HCT116 (cell line): Measurements from ENCODE around the gene TBC1D12. TPM values are rescaled to one million over a fixed set of nuclear protein-coding genes. Genes with fewer than 3 reads are reported as not detected.

Source experiments
- ATAC-seq: fragments of 200-7000 bp; cut with Tn5 transposase; 2 replicates; pipeline ENCODE4 v1.9.1; 2020; ENCODE audit warnings: mild to moderate bottlenecking, moderate library complexity
- BruUV-seq: library from RNA; stranded (reverse); fragments of 400-500 nt; replicated peaks from 2 replicates; lab custom pipeline; 2021; lab: Mats Ljungman, UMichigan
- CTCF ChIA-PET: fragments of 300-600 bp; sonication (Branson Sonifier 250); formaldehyde crosslinking; loops from one replicate; lab custom pipeline; 2021; ENCODE audit warnings: antibody characterized with exemption; lab: Charles Lee
- POLR2A ChIA-PET: fragments of 300-600, 350-600 bp; sonication (Branson Sonifier 250); formaldehyde crosslinking; loops from one replicate; lab custom pipeline; 2021; ENCODE audit warnings: antibody characterized with exemption; lab: Charles Lee
- RAD21 ChIA-PET, 2 experiments: fragments of 300-600 bp; sonication (Branson Sonifier 250); formaldehyde crosslinking; loops; one replicate each; lab custom pipeline; 2023; ENCODE audit warnings: low total read pairs in 2 of 2; ENCODE audit not compliant: uncharacterized antibody in 2 of 2, unreplicated experiment in 2 of 2, low non-redundant PET in 1 of 2; lab: Charles Lee
- DNase-seq: peaks from one replicate; pipeline ENCODE4 v3.0.0-alpha.2; 2010; ENCODE audit warnings: low read depth, low spot score
- H2AFZ ChIP-seq: fragments of 200-600 bp; shearing (Covaris generic), sonication (generic); 2 replicates; pipeline ENCODE4 v1.6.1; 2017; ENCODE audit warnings: low read depth, mixed run types, mixed read lengths, antibody characterized with exemption, low read length; ENCODE audit not compliant: poor library complexity, severe bottlenecking
- H3K27ac ChIP-seq: 2 replicates; pipeline ENCODE4 v1.5.1; 2012; ENCODE audit warnings: low read depth, low read length
- H3K27me3 ChIP-seq: fragments of 200-600 bp; sonication (generic); 2 replicates; pipeline ENCODE4 v1.6.1; 2016; ENCODE audit warnings: mixed run types, low read length, mixed read lengths; ENCODE audit not compliant: insufficient read depth
- H3K36me3 ChIP-seq, 2 experiments: fragments of 200-500 bp in 1 of 2; fragments of 200-600 bp in 1 of 2; sonication (Bioruptor generic) in 1 of 2; sonication (generic) in 1 of 2; 2 replicates each; pipeline versions ENCODE4 v1.5.1 to v1.6.1; 2014 to 2016; ENCODE audit warnings: low read length in 2 of 2, inconsistent platforms in 1 of 2, mixed read lengths in 1 of 2, mixed run types in 1 of 2; ENCODE audit not compliant: insufficient read depth in 2 of 2, control insufficient read depth in 1 of 2
- H3K4me1 ChIP-seq, 2 experiments: fragments of 200-600 bp in 1 of 2; sonication (generic) in 1 of 2; 2 replicates each; pipeline versions ENCODE4 v1.5.1 to v1.6.1; 2012 to 2017; ENCODE audit warnings: low read length in 2 of 2, inconsistent platforms in 1 of 2, mild to moderate bottlenecking in 1 of 2, mixed read lengths in 1 of 2, mixed run types in 1 of 2, moderate library complexity in 1 of 2; ENCODE audit not compliant: insufficient read depth in 2 of 2, control insufficient read depth in 1 of 2
- H3K4me2 ChIP-seq: fragments of 200-600 bp; sonication (generic); 2 replicates; pipeline ENCODE4 v1.6.1; 2017; ENCODE audit warnings: mixed run types, low read length, mixed read lengths
- H3K4me3 ChIP-seq, 2 experiments: fragments of 200-600 bp in 1 of 2; sonication (generic) in 1 of 2; replicated peaks in 1 of 2; 2 replicates each; pipeline ENCODE4 v1.5.1; 2011 to 2016; ENCODE audit warnings: low read length in 2 of 2, control low read depth in 1 of 2, low read depth in 1 of 2, mild to moderate bottlenecking in 1 of 2, mixed read lengths in 1 of 2, mixed run types in 1 of 2
- H3K79me2 ChIP-seq: fragments of 200-600 bp; sonication (generic); 2 replicates; pipeline ENCODE4 v1.6.1; 2017; ENCODE audit warnings: mild to moderate bottlenecking, mixed run types, low read length, moderate library complexity, mixed read lengths; ENCODE audit not compliant: insufficient read depth
- H3K9ac ChIP-seq: fragments of 200-600 bp; sonication (generic); 2 replicates; pipeline ENCODE4 v1.6.1; 2016; ENCODE audit warnings: low read length, mixed read lengths
- H3K9me2 ChIP-seq: fragments of 200-600 bp; sonication (generic), shearing (Covaris generic); 2 replicates; pipeline ENCODE4 v1.6.1; 2017; ENCODE audit warnings: mixed run types, mild to moderate bottlenecking, moderate library complexity; ENCODE audit not compliant: insufficient read depth
- H3K9me3 ChIP-seq, 2 experiments: fragments of 200-500 bp in 1 of 2; fragments of 200-600 bp in 1 of 2; sonication (Bioruptor generic) in 1 of 2; sonication (generic) in 1 of 2; 2 replicates each; pipeline ENCODE4 v1.6.1; 2014 to 2017; ENCODE audit warnings: low read length in 2 of 2, mixed read lengths in 2 of 2, inconsistent platforms in 1 of 2, low read depth in 1 of 2, mild to moderate bottlenecking in 1 of 2, mixed run types in 1 of 2, moderate library complexity in 1 of 2; ENCODE audit not compliant: control insufficient read depth in 1 of 2, insufficient read depth in 1 of 2
- H4K20me1 ChIP-seq: fragments of 200-600 bp; sonication (generic), shearing (Covaris generic); 2 replicates; pipeline ENCODE4 v1.6.1; 2017; ENCODE audit warnings: mixed run types, mild to moderate bottlenecking, moderate library complexity; ENCODE audit not compliant: insufficient read depth
- CBX3 ChIP-seq: IDR thresholded peaks from 2 replicates; pipeline ENCODE4 v1.6.1; 2012; ENCODE audit warnings: low read depth
- EGR1 ChIP-seq: IDR thresholded peaks from 2 replicates; pipeline ENCODE4 v1.6.1; 2012; ENCODE audit warnings: low read depth
- ELF1 ChIP-seq: IDR thresholded peaks from 2 replicates; pipeline ENCODE4 v1.6.1; 2012; ENCODE audit warnings: low read depth, borderline replicate concordance
- EZH2 ChIP-seq: fragments of 200-600 bp; sonication (generic); IDR thresholded peaks from 2 replicates; pipeline ENCODE4 v1.6.1; 2017; ENCODE audit warnings: antibody characterized with exemption, mixed run types
- EZH2phosphoT487 ChIP-seq: fragments of 200-600 bp; IDR thresholded peaks from 2 replicates; pipeline ENCODE4 v1.6.1; 2018; ENCODE audit warnings: antibody characterized with exemption, borderline replicate concordance
- FOSL1 ChIP-seq: IDR thresholded peaks from 2 replicates; pipeline ENCODE4 v1.6.1; 2012; ENCODE audit warnings: low read depth
- POLR2A ChIP-seq: IDR thresholded peaks from 2 replicates; pipeline ENCODE4 v1.7.0; 2011; ENCODE audit warnings: borderline replicate concordance; ENCODE audit not compliant: insufficient read depth, insufficient read length; ENCODE audit errors: extremely low read depth
- POLR2AphosphoS5 ChIP-seq: IDR thresholded peaks from 2 replicates; pipeline ENCODE4 v1.6.1; 2011; ENCODE audit warnings: mild to moderate bottlenecking, low read depth, low read length, moderate library complexity
- RAD21 ChIP-seq: IDR thresholded peaks from 2 replicates; pipeline ENCODE4 v1.6.1; 2012; ENCODE audit warnings: low read depth, mild to moderate bottlenecking
- REST ChIP-seq: IDR thresholded peaks from 2 replicates; pipeline ENCODE4 v1.6.1; 2012; ENCODE audit warnings: low read depth
- SIN3A ChIP-seq: IDR thresholded peaks from 2 replicates; pipeline ENCODE4 v1.6.1; 2012; ENCODE audit warnings: low read depth
- SP1 ChIP-seq: IDR thresholded peaks from 2 replicates; pipeline ENCODE4 v1.6.1; 2012; ENCODE audit warnings: low read depth
- TCF7L2 ChIP-seq: IDR thresholded peaks from 2 replicates; pipeline ENCODE4 v1.7.0; 2011; ENCODE audit warnings: borderline replicate concordance, inconsistent platforms; ENCODE audit not compliant: insufficient read depth, insufficient read length; ENCODE audit errors: extremely low read depth
- YY1 ChIP-seq: IDR thresholded peaks from 2 replicates; pipeline ENCODE4 v1.6.1; 2011; ENCODE audit warnings: low read length, low read depth, moderate library complexity, mild to moderate bottlenecking; ENCODE audit not compliant: insufficient replicate concordance; ENCODE audit errors: extremely low read depth
- ZBTB33 ChIP-seq: IDR thresholded peaks from 2 replicates; pipeline ENCODE4 v1.6.1; 2011; ENCODE audit warnings: mild to moderate bottlenecking, low read length, moderate library complexity; ENCODE audit not compliant: insufficient replicate concordance; ENCODE audit errors: extremely low read depth
- intact Hi-C: fragments of 100-400 bp; cut with micrococcal nuclease; formaldehyde crosslinking; loops from 2 replicates; pipeline ENCODE4 v1.10.0; 2022
- total RNA-seq: library from RNA; stranded (reverse); gene quantifications from one replicate; pipeline ENCODE4 v1.2.1, GENCODE V29; 2021; ENCODE audit not compliant: unreplicated experiment

Gene TBC1D12
- total RNA-seq, 1 experiment from 2014 or later: 7.1 TPM

- Histone ChIP-seq H3K27me3 (no peaks in the 10 kb centered on the region), H3K9ac (no peak overlapping the region), H4K20me1 (no peaks in the 10 kb centered on the region), H3K9me3 (0 out of 4 replicates have a peak, but pooled peaks cover 0 to 3% of the 10 kb centered on the region in 2 experiments), H3K79me2 (peaks cover 20% of the 10 kb centered on the region), H3K9me2 (no peaks in the 10 kb centered on the region), H3K4me1 (no peaks in the 10 kb centered on the region), H3K4me3 (no peak overlapping the region), H3K4me2 (no peak overlapping the region), H3K36me3 (no peaks in the 10 kb centered on the region), H2AFZ (no peak overlapping the region)
- intact Hi-C loops: no loop called here
- ChIA-PET CTCF (interaction anchor here (1.0 kb wide), 1 partner anchor 523 kb away, joined by 3 read pairs; no protein-coding TSS in a partner anchor), RAD21 (no interaction called here)
- no TSS peak for BruUV-seq
- 0 out of 2 replicates have a peak, but pooled peaks have one; percentile 30 for ATAC-seq
- DNase-seq: no peak
- no peak for TF ChIP-seq ELF1
- TF ChIP-seq EZH2phosphoT487: no peak
- TF ChIP-seq POLR2A: no peak
- TF ChIP-seq TCF7L2: no peak
- no peak for TF ChIP-seq EZH2
- TF ChIP-seq RAD21: no peak
- TF ChIP-seq FOSL1: no peak
- TF ChIP-seq YY1: no peak
- no peak for TF ChIP-seq SIN3A
- no peak for TF ChIP-seq CBX3
- TF ChIP-seq ZBTB33: no peak
- no peak for TF ChIP-seq EGR1
- no peak for TF ChIP-seq POLR2AphosphoS5
- no peak for TF ChIP-seq SP1
- no peak for TF ChIP-seq REST
- TF ChIP-seq, all 23 proteins: peak for 0
- no peak overlapping the region for H3K27ac ChIP-seq
- POLR2A ChIA-PET: no interaction called here
These were observed 37.0 kb downstream of the TBC1D12 start for GRCh38 chr10:94439275-94439861.
